GM12891 (cell line): ENCODE measurements around the gene RUNX1.

Source experiments
- PAX5 ChIP-seq: IDR thresholded peaks from 2 replicates; pipeline ENCODE4 v1.6.1; 2011; ENCODE audit warnings: low read length, moderate library complexity, mild to moderate bottlenecking; ENCODE audit not compliant: insufficient read depth, severe bottlenecking
- POLR2A ChIP-seq: IDR thresholded peaks from 2 replicates; pipeline ENCODE4 v1.6.1; 2011; ENCODE audit warnings: low read depth, low read length, control low read depth
- POLR2AphosphoS5 ChIP-seq: IDR thresholded peaks from 2 replicates; pipeline ENCODE4 v1.6.1; 2011; ENCODE audit warnings: low read depth, low read length, control low read depth
- SPI1 ChIP-seq: IDR thresholded peaks from 2 replicates; pipeline ENCODE4 v1.6.1; 2011; ENCODE audit warnings: low read depth, low read length, control low read depth
- TAF1 ChIP-seq: IDR thresholded peaks from 2 replicates; pipeline ENCODE4 v1.6.1; 2011; ENCODE audit warnings: low read depth, low read length, control low read depth

GRCh38 chr21:34928637-34929036 is 120.5 kb downstream of the RUNX1 start:
- no peak for TF ChIP-seq POLR2A
- TF ChIP-seq TAF1: no peak
- no peak for TF ChIP-seq SPI1
- TF ChIP-seq POLR2AphosphoS5: no peak
- no peak for TF ChIP-seq PAX5
